DND-41 (cell line): ENCODE measurements around the gene GFY.

Source experiments
- ATAC-seq: fragments of 200-7000 bp; cut with Tn5 transposase; 3 replicates; pipeline ENCODE4 v1.9.1; 2021; ENCODE audit warnings: low read depth; ENCODE audit not compliant: insufficient read depth
- DNase-seq: peaks from one replicate; pipeline ENCODE4 v3.0.0-alpha.2; 2020
- H2AFZ ChIP-seq: 2 replicates; pipeline ENCODE4 v1.6.0; 2012; ENCODE audit warnings: low read depth, low read length
- H3K27ac ChIP-seq: 2 replicates; pipeline ENCODE4 v1.5.1; 2012; ENCODE audit warnings: low read length, inconsistent platforms
- H3K27me3 ChIP-seq: fragments of 200-600 bp; sonication (generic); 2 replicates; pipeline ENCODE4 v1.6.0; 2012; ENCODE audit warnings: low read length, mild to moderate bottlenecking, inconsistent platforms; ENCODE audit not compliant: insufficient read depth, poor library complexity
- H3K36me3 ChIP-seq: 2 replicates; pipeline ENCODE4 v1.5.1; 2012; ENCODE audit warnings: low read length, inconsistent platforms; ENCODE audit not compliant: insufficient read depth
- H3K4me1 ChIP-seq: 2 replicates; pipeline ENCODE4 v1.5.1; 2012; ENCODE audit warnings: mild to moderate bottlenecking, low read length; ENCODE audit not compliant: insufficient read depth
- H3K4me2 ChIP-seq: 2 replicates; pipeline ENCODE4 v1.6.0; 2012; ENCODE audit warnings: mild to moderate bottlenecking, moderate library complexity, low read length, inconsistent platforms; ENCODE audit not compliant: insufficient read depth
- H3K4me3 ChIP-seq, 2 experiments: fragments of 200-600 bp in 1 of 2; shearing (Covaris generic) in 1 of 2; 2 replicates each; pipeline ENCODE4 v1.5.1; 2012 to 2016; ENCODE audit warnings: inconsistent platforms in 2 of 2, low read length in 2 of 2, mild to moderate bottlenecking in 2 of 2, low read depth in 1 of 2, moderate library complexity in 1 of 2
- H3K79me2 ChIP-seq: 2 replicates; pipeline ENCODE4 v1.6.0; 2012; ENCODE audit warnings: low read length, inconsistent platforms; ENCODE audit not compliant: insufficient read depth
- H3K9ac ChIP-seq: 2 replicates; pipeline ENCODE4 v1.6.0; 2012; ENCODE audit warnings: low read depth, mild to moderate bottlenecking, inconsistent platforms, low read length, moderate library complexity
- H3K9me3 ChIP-seq: 2 replicates; pipeline ENCODE4 v1.5.1; 2012; ENCODE audit warnings: low read length, moderate library complexity, mild to moderate bottlenecking, inconsistent platforms; ENCODE audit not compliant: insufficient read depth, severe bottlenecking
- H4K20me1 ChIP-seq: 2 replicates; pipeline ENCODE4 v1.6.0; 2012; ENCODE audit warnings: low read length; ENCODE audit not compliant: insufficient read depth
- EZH2 ChIP-seq: IDR thresholded peaks from 3 replicates; pipeline ENCODE4 v1.6.1; 2012; ENCODE audit warnings: borderline replicate concordance, low read depth, mild to moderate bottlenecking, moderate library complexity, low read length, inconsistent platforms; ENCODE audit not compliant: severe bottlenecking
- TF ChIP-seq, protein P1 (sequence below): IDR thresholded peaks from 2 replicates; pipeline ENCODE4 v1.5.1; 2012; ENCODE audit warnings: borderline replicate concordance, low read length, moderate library complexity, mild to moderate bottlenecking; ENCODE audit not compliant: poor library complexity, severe bottlenecking; ENCODE audit errors: extremely low read depth

The GFY gene

DNA sequence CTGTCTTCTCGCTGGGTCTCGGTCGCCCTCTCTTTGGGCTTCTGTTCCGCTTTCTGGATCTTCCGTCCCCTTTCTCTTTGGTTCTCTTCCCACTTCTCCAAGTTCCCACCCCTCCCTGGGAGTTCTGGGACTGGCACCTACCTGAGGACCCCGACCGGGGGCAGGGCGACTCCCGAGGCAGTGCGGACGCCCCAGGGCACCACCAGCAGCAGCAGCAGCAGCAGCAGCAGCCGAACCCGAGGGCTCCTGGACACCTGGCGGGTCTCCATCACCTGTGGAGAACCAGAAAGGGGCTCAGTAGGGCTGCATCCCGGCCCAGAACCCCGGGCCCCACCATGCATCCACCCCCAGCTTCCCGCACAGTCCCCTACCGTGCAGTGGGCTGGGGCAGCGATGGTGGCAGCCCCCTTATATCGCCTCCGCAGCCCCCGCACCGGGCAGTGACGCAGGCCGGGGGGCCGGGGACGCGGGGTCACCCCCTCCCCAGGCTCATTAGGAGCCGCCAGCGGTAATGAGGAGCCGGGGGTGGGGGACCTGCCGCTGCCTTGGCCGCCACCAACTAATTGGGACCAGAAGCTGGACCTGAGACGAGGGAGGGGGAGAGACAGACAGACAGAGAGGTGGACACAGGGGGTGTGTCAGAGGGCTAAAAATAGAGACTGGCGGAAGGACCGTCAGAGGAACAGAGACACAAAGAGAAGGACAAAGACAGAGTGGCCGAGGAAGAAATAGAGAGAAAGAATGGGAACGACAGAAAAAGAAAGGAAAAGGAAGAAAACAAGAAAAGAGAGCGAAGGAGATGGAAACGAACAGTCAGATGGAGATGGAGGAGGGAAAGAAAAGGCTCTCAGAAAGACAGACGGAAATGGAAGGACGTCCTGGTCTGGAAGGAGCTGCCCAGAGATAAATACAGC lies 1.9 kb upstream of the GFY start, which contains the start of gene PTH2:
Gene PTH2 (minus strand): TSS at position 371 of the 914 bp plus-strand sequence. CDS start 102 bp downstream, at position 269.
- H3K9ac ChIP-seq: no peak within 1 kb of the TSS
- peaks cover 3% of the 10 kb centered on the region for H3K27me3 ChIP-seq
- H3K4me1 ChIP-seq: peaks cover 7% of the 10 kb centered on the region; the same call in 1 of the 2 replicates
- no peak within 1 kb of the TSS for H3K4me2 ChIP-seq
- no peak within 1 kb of the TSS for H3K27ac ChIP-seq
- TF ChIP-seq EZH2: no peak
- TF ChIP-seq, protein P1, sequence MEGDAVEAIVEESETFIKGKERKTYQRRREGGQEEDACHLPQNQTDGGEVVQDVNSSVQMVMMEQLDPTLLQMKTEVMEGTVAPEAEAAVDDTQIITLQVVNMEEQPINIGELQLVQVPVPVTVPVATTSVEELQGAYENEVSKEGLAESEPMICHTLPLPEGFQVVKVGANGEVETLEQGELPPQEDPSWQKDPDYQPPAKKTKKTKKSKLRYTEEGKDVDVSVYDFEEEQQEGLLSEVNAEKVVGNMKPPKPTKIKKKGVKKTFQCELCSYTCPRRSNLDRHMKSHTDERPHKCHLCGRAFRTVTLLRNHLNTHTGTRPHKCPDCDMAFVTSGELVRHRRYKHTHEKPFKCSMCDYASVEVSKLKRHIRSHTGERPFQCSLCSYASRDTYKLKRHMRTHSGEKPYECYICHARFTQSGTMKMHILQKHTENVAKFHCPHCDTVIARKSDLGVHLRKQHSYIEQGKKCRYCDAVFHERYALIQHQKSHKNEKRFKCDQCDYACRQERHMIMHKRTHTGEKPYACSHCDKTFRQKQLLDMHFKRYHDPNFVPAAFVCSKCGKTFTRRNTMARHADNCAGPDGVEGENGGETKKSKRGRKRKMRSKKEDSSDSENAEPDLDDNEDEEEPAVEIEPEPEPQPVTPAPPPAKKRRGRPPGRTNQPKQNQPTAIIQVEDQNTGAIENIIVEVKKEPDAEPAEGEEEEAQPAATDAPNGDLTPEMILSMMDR: no peak
- DNase-seq (no peak), ATAC-seq (no peak)
- H3K79me2 ChIP-seq: no peaks in the 10 kb centered on the region
- no peaks in the 10 kb centered on the region for H3K9me3 ChIP-seq
- no peak within 1 kb of the TSS for H2AFZ ChIP-seq
- H3K36me3 ChIP-seq: no peaks in the 10 kb centered on the region
- H4K20me1 ChIP-seq: no peaks in the 10 kb centered on the region
- H3K4me3 ChIP-seq: no peak within 1 kb of the TSS

DNA sequence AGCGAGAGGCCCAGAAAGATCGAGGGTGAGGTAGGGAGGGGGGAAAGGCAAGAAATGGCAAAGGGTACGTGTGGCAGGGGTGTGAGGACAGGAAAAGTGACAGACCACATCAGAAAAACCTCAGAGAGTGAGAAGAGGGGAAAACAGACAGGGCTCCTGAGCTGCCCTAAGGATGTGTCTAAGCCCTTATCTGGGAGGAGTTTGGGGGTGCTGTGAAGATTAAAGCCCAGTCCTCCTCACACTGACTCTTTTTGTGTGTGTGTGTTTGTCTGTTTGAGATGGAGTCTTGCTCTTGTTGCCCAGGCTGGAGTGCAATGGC lies 1.2 kb upstream of the GFY start:
- Histone ChIP-seq H3K79me2 (no peaks in the 10 kb centered on the region), H3K9me3 (no peaks in the 10 kb centered on the region), H3K27ac (no peak overlapping the region), H2AFZ (no peak overlapping the region), H3K9ac (no peak overlapping the region), H4K20me1 (no peaks in the 10 kb centered on the region), H3K36me3 (no peaks in the 10 kb centered on the region), H3K4me2 (no peak overlapping the region), H3K4me1 (peaks cover 7% of the 10 kb centered on the region; the same call in 1 of the 2 replicates), H3K27me3 (no peaks in the 10 kb centered on the region), H3K4me3 (no peak overlapping the region)
- TF ChIP-seq, protein P1: no peak
- no peak for TF ChIP-seq EZH2
- DNase-seq: peak; percentile 60
- peak; percentile 98 for ATAC-seq

DNA sequence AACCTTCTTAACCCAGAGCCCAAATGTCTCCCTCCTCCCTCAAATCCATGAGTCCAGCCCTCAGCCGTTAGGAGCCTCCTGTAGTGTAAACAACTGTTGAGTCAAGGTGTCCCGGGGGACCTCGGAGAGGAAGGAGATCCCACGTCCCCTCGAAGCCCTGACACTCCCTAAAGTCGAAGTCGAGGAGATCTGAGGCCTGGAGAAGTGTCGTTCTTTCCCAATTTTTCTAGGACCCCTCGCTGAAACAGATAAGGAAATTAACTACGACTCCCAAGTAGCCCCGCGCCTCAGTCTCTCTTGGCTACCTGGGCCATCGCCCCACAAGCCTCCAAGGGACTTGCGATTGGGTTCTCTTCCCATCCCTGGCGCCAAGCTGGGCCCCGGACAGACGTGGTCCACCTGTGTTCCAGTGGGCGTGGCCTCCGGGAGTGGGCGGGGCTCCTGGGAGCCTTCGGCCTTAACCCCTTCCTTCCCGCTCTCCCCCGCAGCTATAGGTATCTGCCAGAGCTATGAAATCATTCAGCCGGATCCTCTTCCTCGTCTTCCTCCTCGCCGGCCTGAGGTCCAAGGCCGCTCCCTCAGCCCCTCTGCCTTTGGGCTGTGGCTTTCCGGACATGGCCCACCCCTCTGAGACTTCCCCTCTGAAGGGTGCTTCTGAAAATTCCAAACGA lies 869 bp downstream of the GFY start:
- no peak for TF ChIP-seq EZH2
- TF ChIP-seq, protein P1: no peak
- H3K4me3 ChIP-seq: no peak overlapping the region
- no peak overlapping the region for H2AFZ ChIP-seq
- no peaks in the 10 kb centered on the region for H4K20me1 ChIP-seq
- H3K79me2 ChIP-seq: no peaks in the 10 kb centered on the region
- no peaks in the 10 kb centered on the region for H3K36me3 ChIP-seq
- no peaks in the 10 kb centered on the region for H3K27me3 ChIP-seq
- H3K9me3 ChIP-seq: no peaks in the 10 kb centered on the region
- no peak overlapping the region for H3K4me2 ChIP-seq
- H3K9ac ChIP-seq: no peak overlapping the region
- ATAC-seq (no peak), DNase-seq (no peak)
- H3K4me1 ChIP-seq: peaks cover 7% of the 10 kb centered on the region; the same call in 1 of the 2 replicates
- no peak overlapping the region for H3K27ac ChIP-seq
